HepG2 (cell line): ENCODE results near the gene LRIG1. TPM values are rescaled to one million over a fixed set of nuclear protein-coding genes. Genes with fewer than 3 reads are reported as not detected.
A peak's percentile ranks its signal among the peaks of the same experiment; 100 is the strongest.

Experiments used
- ADNP ChIP-seq: sonication (generic); formaldehyde crosslinking; IDR thresholded peaks from 2 replicates; pipeline ENCODE4 v1.4.0; 2020; ENCODE audit warnings: missing genetic modification reagents
- EEA1 ChIP-seq: sonication (generic); formaldehyde crosslinking; IDR thresholded peaks from 2 replicates; pipeline ENCODE4 v1.5.1; 2020; ENCODE audit warnings: mild to moderate bottlenecking, missing genetic modification reagents, borderline replicate concordance
- ERF ChIP-seq: IDR thresholded peaks from 2 replicates; pipeline ENCODE4 v1.6.1; 2018; ENCODE audit warnings: missing biosample characterization, missing genetic modification reagents
- GLMP ChIP-seq: sonication (generic); formaldehyde crosslinking; IDR thresholded peaks from 2 replicates; pipeline ENCODE4 v1.9.0; 2021; ENCODE audit warnings: missing genetic modification reagents, mild to moderate bottlenecking, borderline replicate concordance
- HIVEP1 ChIP-seq: sonication (generic); formaldehyde crosslinking; IDR thresholded peaks from 2 replicates; pipeline ENCODE4 v1.4.0; 2020; ENCODE audit warnings: mild to moderate bottlenecking, missing genetic modification reagents
- HNF1B ChIP-seq: sonication (generic); formaldehyde crosslinking; IDR thresholded peaks from 2 replicates; pipeline ENCODE4 v1.5.1; 2020; ENCODE audit warnings: mild to moderate bottlenecking, moderate library complexity, missing genetic modification reagents
- IKZF4 ChIP-seq: sonication (generic); formaldehyde crosslinking; IDR thresholded peaks from 2 replicates; pipeline ENCODE4 v1.5.1; 2020; ENCODE audit warnings: borderline replicate concordance, mild to moderate bottlenecking, low read depth, missing genetic modification reagents; ENCODE audit errors: not compliant biosample characterization
- LBX2 ChIP-seq: sonication (generic); formaldehyde crosslinking; IDR thresholded peaks from 2 replicates; pipeline ENCODE4 v1.5.0; 2020; ENCODE audit warnings: missing genetic modification reagents, mild to moderate bottlenecking, borderline replicate concordance
- PREB ChIP-seq: sonication (generic); formaldehyde crosslinking; IDR thresholded peaks from 2 replicates; pipeline ENCODE4 v1.4.0; 2020; ENCODE audit warnings: missing genetic modification reagents
- RORA ChIP-seq: sonication (generic); formaldehyde crosslinking; IDR thresholded peaks from 2 replicates; pipeline ENCODE4 v1.5.0; 2020; ENCODE audit warnings: mild to moderate bottlenecking, missing genetic modification reagents, moderate library complexity
- SIN3B ChIP-seq: fragments of 150-350 bp; IDR thresholded peaks from 2 replicates; pipeline ENCODE4 v1.6.1; 2014; ENCODE audit warnings: low read length
- SIX4 ChIP-seq: sonication (generic); formaldehyde crosslinking; IDR thresholded peaks from 2 replicates; pipeline ENCODE4 v1.4.0; 2020; ENCODE audit warnings: missing genetic modification reagents
- SMAD9 ChIP-seq: sonication (generic); formaldehyde crosslinking; IDR thresholded peaks from 2 replicates; pipeline ENCODE4 v1.5.1; 2020; ENCODE audit warnings: mild to moderate bottlenecking, missing genetic modification reagents
- THAP8 ChIP-seq: sonication (generic); formaldehyde crosslinking; IDR thresholded peaks from 2 replicates; pipeline ENCODE4 v1.5.1; 2020; ENCODE audit warnings: missing genetic modification reagents, mild to moderate bottlenecking, borderline replicate concordance
- THRA ChIP-seq: sonication (generic); formaldehyde crosslinking; IDR thresholded peaks from 2 replicates; pipeline ENCODE4 v1.4.0; 2020; ENCODE audit warnings: missing genetic modification reagents, borderline replicate concordance
- ZBTB37 ChIP-seq: sonication (generic); formaldehyde crosslinking; IDR thresholded peaks from 2 replicates; pipeline ENCODE4 v1.4.0; 2020; ENCODE audit warnings: mild to moderate bottlenecking, missing genetic modification reagents
- ZNF20 ChIP-seq: sonication (generic); formaldehyde crosslinking; IDR thresholded peaks from 2 replicates; pipeline ENCODE4 v1.4.0; 2020; ENCODE audit warnings: mild to moderate bottlenecking, moderate library complexity, missing genetic modification reagents
- ZNF33A ChIP-seq: sonication (generic); formaldehyde crosslinking; IDR thresholded peaks from 2 replicates; pipeline ENCODE4 v1.5.1; 2020; ENCODE audit warnings: missing genetic modification reagents, mild to moderate bottlenecking, moderate library complexity, borderline replicate concordance
- ZNF430 ChIP-seq: sonication (generic); formaldehyde crosslinking; IDR thresholded peaks from 2 replicates; pipeline ENCODE4 v1.9.0; 2021; ENCODE audit warnings: mild to moderate bottlenecking, missing genetic modification reagents
- ZNF614 ChIP-seq: IDR thresholded peaks from 2 replicates; pipeline ENCODE4 v1.6.1; 2018; ENCODE audit warnings: missing biosample characterization, missing genetic modification reagents, inconsistent platforms, borderline replicate concordance
- polyA plus RNA-seq, 8 experiments: library from polyadenylated mRNA; depleted of rRNA in 3 of 8; stranded (reverse) in 7 of 8; unstranded in 1 of 8; fragments of >200 nt; fragmentation: Illumina TruSeq in 4 of 8; extraction: Trizol in 4 of 8; gene quantifications; 2 replicates each; pipeline versions ENCODE4 v1.2.1 to v1.2.3, GENCODE V29; 2011 to 2016; ENCODE audit warnings: low read depth in 4 of 8, missing spikeins in 1 of 8, mixed read lengths in 1 of 8; ENCODE audit not compliant: insufficient read depth in 1 of 8
- total RNA-seq, 5 experiments: library from RNA; depleted of rRNA; stranded (reverse); fragments of >200 nt; fragmentation: Illumina TruSeq; extraction: Trizol; gene quantifications; 2 replicates each; pipeline ENCODE4 v1.2.3, GENCODE V29; 2016; ENCODE audit warnings: low read depth in 1 of 5

LRIG1 gene
- total and polyA plus RNA-seq, 2 of the 13 experiments (the other 11 are each of a cell fraction or from before 2014, with no cell fraction given) = 17.8 to 24.8 TPM

GRCh38 chr3:66500576-66501482, at the start of gene LRIG1 (continued):
- TF ChIP-seq LBX2 (CRISPR knock-in tag) (no peak), ADNP (no peak), HIVEP1 (CRISPR knock-in tag) (no peak), THRA (0 out of 2 replicates have a peak, but pooled peaks have one; percentile 67), SMAD9 (CRISPR knock-in tag) (no peak), GLMP (CRISPR knock-in tag) (no peak), ZNF20 (CRISPR knock-in tag) (no peak), ZBTB37 (no peak), THAP8 (no peak), ZNF614 (no peak), SIN3B (0 out of 2 replicates have a peak, but pooled peaks have one; percentile 26), ZNF33A (no peak), ZNF430 (CRISPR knock-in tag) (peak; percentile 72; the same call in 1 of the 2 replicates), IKZF4 (CRISPR knock-in tag) (peak; percentile 29), RORA (CRISPR knock-in tag) (no peak), PREB (CRISPR knock-in tag) (no peak), HNF1B (peak; percentile 67; the same call in 1 of the 2 replicates), EEA1 (CRISPR knock-in tag) (no peak), SIX4 (CRISPR knock-in tag) (peak; percentile 69; the same call in 1 of the 2 replicates), ERF (CRISPR knock-in tag) (peak; percentile 46)
